Liver (tissue), 9 donors: ENCODE measurements around the gene TMEM109. TPM values are rescaled to one million over a fixed set of nuclear protein-coding genes. Genes with fewer than 3 reads are reported as not detected.

ENCODE experiments used
- DNase-seq: peaks from one replicate; pipeline ENCODE4 v3.0.0-alpha.2; 2017; ENCODE audit warnings: low spot score
- H3K27ac ChIP-seq, 2 donors: one replicate each; pipeline ENCODE4 v1.7.0; 2013; ENCODE audit warnings: inconsistent platforms in 2 of 2, low read length in 2 of 2, control low read depth in 1 of 2, low read depth in 1 of 2, mild to moderate bottlenecking in 1 of 2
- H3K27me3 ChIP-seq, 4 donors: one replicate each; pipeline versions ENCODE4 v1.6.1 to v1.7.0; 2013; ENCODE audit warnings: low read length in 3 of 4, inconsistent platforms in 1 of 4, mild to moderate bottlenecking in 1 of 4, moderate library complexity in 1 of 4; ENCODE audit not compliant: control insufficient read depth in 4 of 4, insufficient read depth in 4 of 4
- H3K36me3 ChIP-seq, 4 donors: one replicate each; pipeline versions ENCODE4 v1.6.1 to v1.7.0; 2013; ENCODE audit warnings: low read length in 3 of 4, mild to moderate bottlenecking in 3 of 4, low read depth in 1 of 4, moderate library complexity in 1 of 4; ENCODE audit not compliant: control insufficient read depth in 4 of 4, insufficient read depth in 3 of 4
- H3K4me1 ChIP-seq, 4 donors: one replicate each; pipeline versions ENCODE4 v1.6.1 to v1.7.0; 2013; ENCODE audit warnings: low read length in 3 of 4, mild to moderate bottlenecking in 3 of 4, moderate library complexity in 1 of 4; ENCODE audit not compliant: control insufficient read depth in 4 of 4, insufficient read depth in 4 of 4
- H3K4me3 ChIP-seq, 3 donors: one replicate each; pipeline versions ENCODE4 v1.6.1 to v1.7.0; 2013; ENCODE audit warnings: low read length in 3 of 3, control low read depth in 1 of 3, low read depth in 1 of 3, mild to moderate bottlenecking in 1 of 3
- H3K9ac ChIP-seq, 2 donors: one replicate each; pipeline ENCODE4 v1.7.0; 2013; ENCODE audit warnings: low read length in 2 of 2, mild to moderate bottlenecking in 2 of 2, moderate library complexity in 2 of 2, control low read depth in 1 of 2, low read depth in 1 of 2
- H3K9me3 ChIP-seq, 4 donors: one replicate each; pipeline versions ENCODE4 v1.6.1 to v1.7.0; 2013; ENCODE audit warnings: low read length in 3 of 4; ENCODE audit not compliant: control insufficient read depth in 4 of 4
- ATF3 ChIP-seq: IDR thresholded peaks from 2 replicates; pipeline ENCODE4 v1.6.1; 2016; ENCODE audit warnings: antibody characterized with exemption
- CTCF ChIP-seq: fragments of 150-350 bp; IDR thresholded peaks from 2 replicates; pipeline ENCODE4 v1.5.1; 2017; ENCODE audit warnings: improper control_type of control experiment, low read depth, low read length; ENCODE audit not compliant: missing input control
- FOXA1 ChIP-seq: IDR thresholded peaks from 2 replicates; pipeline ENCODE4 v1.6.1; 2016; ENCODE audit warnings: antibody characterized with exemption
- FOXA2 ChIP-seq: IDR thresholded peaks from 2 replicates; pipeline ENCODE4 v1.6.1; 2016; ENCODE audit warnings: antibody characterized with exemption
- GABPA ChIP-seq, 2 donors: IDR thresholded peaks in 1 of 2; conservative IDR thresholded peaks in 1 of 2; 2 replicates each; pipeline ENCODE4 v1.6.1; 2016; ENCODE audit warnings: antibody characterized with exemption in 2 of 2, mild to moderate bottlenecking in 1 of 2, moderate library complexity in 1 of 2
- HNF4A ChIP-seq, 2 donors: conservative IDR thresholded peaks; 2 replicates each; pipeline ENCODE4 v1.6.1; 2016; ENCODE audit warnings: antibody characterized with exemption in 2 of 2, mild to moderate bottlenecking in 2 of 2
- HNF4G ChIP-seq: IDR thresholded peaks from 2 replicates; pipeline ENCODE4 v1.6.1; 2016; ENCODE audit warnings: antibody characterized with exemption
- JUND ChIP-seq, 2 donors: IDR thresholded peaks; 2 replicates each; pipeline ENCODE4 v1.6.1; 2016; ENCODE audit warnings: antibody characterized with exemption in 2 of 2
- MAX ChIP-seq: IDR thresholded peaks from 2 replicates; pipeline ENCODE4 v1.6.1; 2016; ENCODE audit warnings: antibody characterized with exemption
- NR2F2 ChIP-seq: IDR thresholded peaks from 2 replicates; pipeline ENCODE4 v1.6.1; 2016; ENCODE audit warnings: antibody characterized with exemption
- RAD21 ChIP-seq, 2 donors: IDR thresholded peaks; 2 replicates each; pipeline ENCODE4 v1.6.1; 2016; ENCODE audit warnings: antibody characterized with exemption in 2 of 2, mild to moderate bottlenecking in 2 of 2
- REST ChIP-seq: IDR thresholded peaks from 2 replicates; pipeline ENCODE4 v1.6.1; 2016; ENCODE audit warnings: antibody characterized with exemption, mild to moderate bottlenecking
- SP1 ChIP-seq: IDR thresholded peaks from 2 replicates; pipeline ENCODE4 v1.6.1; 2018; ENCODE audit warnings: antibody characterized with exemption, mild to moderate bottlenecking
- TAF1 ChIP-seq: conservative IDR thresholded peaks from 2 replicates; pipeline ENCODE4 v1.6.1; 2016; ENCODE audit warnings: antibody characterized with exemption, mild to moderate bottlenecking
- YY1 ChIP-seq: IDR thresholded peaks from 2 replicates; pipeline ENCODE4 v1.6.1; 2016; ENCODE audit warnings: antibody characterized with exemption, mild to moderate bottlenecking
- ZBTB33 ChIP-seq: IDR thresholded peaks from 2 replicates; pipeline ENCODE4 v1.6.1; 2016; ENCODE audit warnings: antibody characterized with exemption
- WGBS: extraction: QIAGEN DNeasy Blood & Tissue Kit; methylation state at CpG from one replicate; pipeline ENCODE4 v1.1.7; 2013; 5-methylcytosine and 5-hydroxymethylcytosine counted together
- polyA plus RNA-seq, 2 donors: library from polyadenylated mRNA; stranded (reverse) in 1 of 2; unstranded in 1 of 2; fragments of 200-250 nt in 1 of 2; fragments of >200 nt in 1 of 2; fragmentation: Nextera tagmentation in 1 of 2; extraction: Ambion mirVana in 1 of 2; gene quantifications; one replicate each; pipeline versions ENCODE4 v1.2.1 to v1.2.3, GENCODE V29; 2013 to 2015
- total RNA-seq, 2 donors: library from RNA; depleted of rRNA; stranded (reverse); fragments of >200 nt; gene quantifications; one replicate each; pipeline ENCODE4 v1.2.3, GENCODE V29; 2014
- donor health status: healthy.
- donor health status: healthy.
- donor health status: healthy.
- donor health status: healthy.
- donor health status: healthy.

The TMEM109 gene
- total and polyA plus RNA-seq, 4 donors, result 20.6 to 40.3 (median 30.6) TPM

- no peaks in the 10 kb centered on the region for H3K9me3 ChIP-seq
- no peaks in the 10 kb centered on the region for H3K27me3 ChIP-seq
- peak overlapping the region; percentile 86 to 93 (median 91) for H3K4me3 ChIP-seq
- 10% methylated on average over 16 of the region's 16 CpGs for WGBS
- TF ChIP-seq HNF4A (conservative IDR thresholded peaks at IDR 0.05) (no peak), MAX (no peak), FOXA2 (no peak), RAD21 (IDR thresholded peaks at IDR 0.05) (no peak), ATF3 (no peak), FOXA1 (no peak), SP1 (no peak), TAF1 (no peak), REST (no peak), GABPA (IDR thresholded peaks at IDR 0.05 in 1 of 2, conservative IDR thresholded peaks at IDR 0.05 in 1 of 2) (no peak), YY1 (no peak)
- no peak for DNase-seq
- H3K27ac ChIP-seq, result peak overlapping the region; percentile 92 to 97
- H3K36me3 ChIP-seq, result peaks cover 0 to 24% (median 18%) of the 10 kb centered on the region in 4 donors
- peak overlapping the region; percentile 46 to 97 for H3K9ac ChIP-seq
- peaks cover 2 to 41% (median 25%) of the 10 kb centered on the region in 4 donors for H3K4me1 ChIP-seq
Observed at GRCh38 chr11:60905551-60906113, 8.3 kb upstream of the TMEM109 start.

GRCh38 chr11:60906132-60906972 lies 7.6 kb upstream of the TMEM109 start, which contains the start of gene PRPF19:
TSS of gene PRPF19 (minus strand) at chr11:60906585. CDS start at chr11:60906382, 203 bp downstream.
- peak; percentile 99 for DNase-seq
- Histone ChIP-seq H3K36me3 (peaks cover 0 to 17% (median 12%) of the 10 kb centered on the region in 4 donors), H3K4me1 (peaks cover 2 to 37% (median 25%) of the 10 kb centered on the region in 4 donors), H3K9ac (peak within 1 kb of the TSS; percentile 90 to 97), H3K4me3 (peak within 1 kb of the TSS; percentile 86 to 93 (median 91)), H3K27ac (peak within 1 kb of the TSS; percentile 92 to 97), H3K27me3 (no peaks in the 10 kb centered on the region), H3K9me3 (no peaks in the 10 kb centered on the region)
- under 1% methylated on average over 75 of the region's 75 CpGs for WGBS
- TF ChIP-seq SP1 (peak; percentile 82), FOXA1 (peak; percentile 6), ATF3 (no peak), RAD21 (IDR thresholded peaks at IDR 0.05) (peak; percentile 14 to 15), GABPA (IDR thresholded peaks at IDR 0.05 in 1 of 2, conservative IDR thresholded peaks at IDR 0.05 in 1 of 2) (peak; percentile 81 to 97), CTCF (no peak), HNF4G (peak; percentile 69), TAF1 (peak; percentile 39), YY1 (peak; percentile 60), NR2F2 (no peak), JUND (IDR thresholded peaks at IDR 0.05) (peak in 1 of 2 donors; percentile 44), REST (peak; percentile 89), HNF4A (conservative IDR thresholded peaks at IDR 0.05) (peak; percentile 55 to 56), MAX (peak; percentile 71), ZBTB33 (peak; percentile 94)
